ENCODE measurements around the gene DNAJB11.
"Not testable (repeated sequence)": the region's sequence is repeated elsewhere in the genome, so short reads cannot be mapped to it uniquely, and the experiment has no call there.

DNAJB11 gene

DNA sequence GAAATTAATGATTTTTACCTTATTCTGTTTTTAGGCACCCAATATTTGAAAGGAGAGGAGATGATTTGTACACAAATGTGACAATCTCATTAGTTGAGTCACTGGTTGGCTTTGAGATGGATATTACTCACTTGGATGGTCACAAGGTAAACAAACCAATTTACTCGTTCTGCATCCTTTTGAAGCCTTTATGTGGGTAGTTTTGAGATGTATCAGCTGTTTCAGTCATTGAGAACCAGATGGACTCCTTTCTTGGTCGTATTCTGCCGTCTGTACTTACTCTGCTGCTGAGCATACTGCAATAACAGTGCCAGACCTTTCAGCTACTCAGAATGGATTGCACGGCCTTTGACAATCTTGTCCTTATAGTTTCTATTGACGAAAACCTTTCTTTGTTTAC is 13.3 kb downstream of the DNAJB11 start:
- no peak for TF ChIP-seq PPARA (CRISPR knock-in tag; IDR thresholded peaks at IDR 0.05; ENCODE audit: borderline replicate concordance)
- TF ChIP-seq, protein P1, sequence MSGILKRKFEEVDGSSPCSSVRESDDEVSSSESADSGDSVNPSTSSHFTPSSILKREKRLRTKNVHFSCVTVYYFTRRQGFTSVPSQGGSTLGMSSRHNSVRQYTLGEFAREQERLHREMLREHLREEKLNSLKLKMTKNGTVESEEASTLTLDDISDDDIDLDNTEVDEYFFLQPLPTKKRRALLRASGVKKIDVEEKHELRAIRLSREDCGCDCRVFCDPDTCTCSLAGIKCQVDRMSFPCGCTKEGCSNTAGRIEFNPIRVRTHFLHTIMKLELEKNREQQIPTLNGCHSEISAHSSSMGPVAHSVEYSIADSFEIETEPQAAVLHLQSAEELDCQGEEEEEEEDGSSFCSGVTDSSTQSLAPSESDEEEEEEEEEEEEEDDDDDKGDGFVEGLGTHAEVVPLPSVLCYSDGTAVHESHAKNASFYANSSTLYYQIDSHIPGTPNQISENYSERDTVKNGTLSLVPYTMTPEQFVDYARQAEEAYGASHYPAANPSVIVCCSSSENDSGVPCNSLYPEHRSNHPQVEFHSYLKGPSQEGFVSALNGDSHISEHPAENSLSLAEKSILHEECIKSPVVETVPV (CRISPR knock-in tag; IDR thresholded peaks at IDR 0.05), result no peak
- no peak for ATAC-seq

DNA sequence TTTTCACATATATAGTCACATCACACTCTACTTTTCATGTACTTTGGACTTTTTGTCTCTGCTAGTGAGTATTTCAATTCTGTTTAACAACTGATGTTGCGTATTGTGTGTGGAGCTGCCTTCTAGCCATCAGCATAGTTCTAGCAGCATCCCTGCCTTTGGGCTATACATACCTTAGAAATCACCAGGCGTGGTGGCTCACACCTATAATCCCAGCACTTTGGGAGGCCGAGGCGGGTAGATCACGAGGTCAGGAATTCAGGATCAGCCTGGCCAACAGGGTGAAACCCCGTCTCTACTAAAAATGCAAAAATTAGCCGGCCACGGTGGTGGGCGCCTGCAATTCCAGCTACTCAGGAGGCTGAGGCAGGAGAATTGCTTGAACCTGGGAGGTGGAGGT is 15.7 kb downstream of the DNAJB11 start:
- ATAC-seq, result not testable (repeated sequence)

DNA sequence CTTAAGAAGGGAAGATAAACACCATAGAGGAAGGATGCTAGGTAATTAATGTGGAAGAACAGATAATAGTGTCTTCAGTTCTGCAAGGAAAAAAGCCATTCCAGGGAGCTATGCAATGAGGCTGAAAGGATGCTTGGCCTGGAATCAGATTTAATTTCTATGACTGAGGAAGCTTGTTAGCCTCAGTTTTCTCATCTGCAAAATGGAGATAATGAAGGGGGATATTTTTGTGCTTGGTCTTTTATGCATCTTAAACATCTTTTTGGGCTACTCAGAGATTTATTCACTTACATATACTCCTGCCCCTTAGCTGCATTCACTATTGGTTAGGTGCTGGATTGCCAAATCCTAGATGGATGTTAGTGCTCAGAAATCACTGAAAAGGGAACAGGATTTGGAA is 16.7 kb downstream of the DNAJB11 start:
- ATAC-seq, result no peak
- TF ChIP-seq TCF4 (CRISPR knock-in tag; IDR thresholded peaks at IDR 0.05; ENCODE audit: borderline replicate concordance) (no peak), ESRRG (CRISPR knock-in tag; IDR thresholded peaks at IDR 0.05) (no peak), ZNF565 (CRISPR knock-in tag; conservative IDR thresholded peaks at IDR 0.05; ENCODE audit: low read depth) (no peak), OSR1 (CRISPR knock-in tag; IDR thresholded peaks at IDR 0.05) (no peak), ZNF70 (CRISPR knock-in tag; IDR thresholded peaks at IDR 0.05) (no peak), RARB (CRISPR knock-in tag; IDR thresholded peaks at IDR 0.05) (no peak), ARNTL (CRISPR knock-in tag; IDR thresholded peaks at IDR 0.05; ENCODE audit: borderline replicate concordance, low read depth) (no peak), ZC3H10 (CRISPR knock-in tag; IDR thresholded peaks at IDR 0.05) (no peak), ZFP30 (CRISPR knock-in tag; IDR thresholded peaks at IDR 0.05) (no peak), ISL1 (CRISPR knock-in tag; IDR thresholded peaks at IDR 0.05) (no peak), PPARA (CRISPR knock-in tag; IDR thresholded peaks at IDR 0.05; ENCODE audit: borderline replicate concordance) (no peak)
- TF ChIP-seq, protein P1 (CRISPR knock-in tag; IDR thresholded peaks at IDR 0.05), result no peak

DNA sequence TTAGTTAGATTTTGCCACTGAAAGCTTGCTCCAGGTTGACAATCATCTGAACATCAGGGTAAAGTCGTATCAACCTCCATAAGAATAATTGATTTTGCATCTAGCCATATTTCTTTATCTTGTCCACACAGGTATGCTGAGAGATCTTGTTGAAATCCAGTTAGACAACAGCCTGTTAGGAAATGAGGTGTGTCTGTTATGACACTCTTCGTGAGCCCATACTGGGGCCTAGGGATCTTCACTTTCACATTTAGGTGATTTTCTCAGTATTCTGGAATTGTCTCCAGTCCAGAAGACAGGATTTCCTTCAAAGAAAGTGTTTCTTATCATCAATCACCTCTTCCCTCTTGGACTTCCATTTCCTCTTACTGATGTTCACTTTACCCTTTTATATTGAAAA is 18.1 kb downstream of the DNAJB11 start:
- TF ChIP-seq PPARA (CRISPR knock-in tag; IDR thresholded peaks at IDR 0.05; ENCODE audit: borderline replicate concordance) (no peak), ZC3H10 (CRISPR knock-in tag; IDR thresholded peaks at IDR 0.05) (no peak), TOX (CRISPR knock-in tag; IDR thresholded peaks at IDR 0.05; ENCODE audit: borderline replicate concordance) (no peak), RARB (CRISPR knock-in tag; IDR thresholded peaks at IDR 0.05) (no peak), ARNTL (CRISPR knock-in tag; IDR thresholded peaks at IDR 0.05; ENCODE audit: borderline replicate concordance, low read depth) (no peak), ESRRG (CRISPR knock-in tag; IDR thresholded peaks at IDR 0.05) (no peak), ZNF70 (CRISPR knock-in tag; IDR thresholded peaks at IDR 0.05) (no peak)
- TF ChIP-seq, protein P2, sequence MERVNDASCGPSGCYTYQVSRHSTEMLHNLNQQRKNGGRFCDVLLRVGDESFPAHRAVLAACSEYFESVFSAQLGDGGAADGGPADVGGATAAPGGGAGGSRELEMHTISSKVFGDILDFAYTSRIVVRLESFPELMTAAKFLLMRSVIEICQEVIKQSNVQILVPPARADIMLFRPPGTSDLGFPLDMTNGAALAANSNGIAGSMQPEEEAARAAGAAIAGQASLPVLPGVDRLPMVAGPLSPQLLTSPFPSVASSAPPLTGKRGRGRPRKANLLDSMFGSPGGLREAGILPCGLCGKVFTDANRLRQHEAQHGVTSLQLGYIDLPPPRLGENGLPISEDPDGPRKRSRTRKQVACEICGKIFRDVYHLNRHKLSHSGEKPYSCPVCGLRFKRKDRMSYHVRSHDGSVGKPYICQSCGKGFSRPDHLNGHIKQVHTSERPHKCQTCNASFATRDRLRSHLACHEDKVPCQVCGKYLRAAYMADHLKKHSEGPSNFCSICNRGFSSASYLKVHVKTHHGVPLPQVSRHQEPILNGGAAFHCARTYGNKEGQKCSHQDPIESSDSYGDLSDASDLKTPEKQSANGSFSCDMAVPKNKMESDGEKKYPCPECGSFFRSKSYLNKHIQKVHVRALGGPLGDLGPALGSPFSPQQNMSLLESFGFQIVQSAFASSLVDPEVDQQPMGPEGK (CRISPR knock-in tag; IDR thresholded peaks at IDR 0.05; ENCODE audit: borderline replicate concordance), result no peak
- no peak for ATAC-seq

DNA sequence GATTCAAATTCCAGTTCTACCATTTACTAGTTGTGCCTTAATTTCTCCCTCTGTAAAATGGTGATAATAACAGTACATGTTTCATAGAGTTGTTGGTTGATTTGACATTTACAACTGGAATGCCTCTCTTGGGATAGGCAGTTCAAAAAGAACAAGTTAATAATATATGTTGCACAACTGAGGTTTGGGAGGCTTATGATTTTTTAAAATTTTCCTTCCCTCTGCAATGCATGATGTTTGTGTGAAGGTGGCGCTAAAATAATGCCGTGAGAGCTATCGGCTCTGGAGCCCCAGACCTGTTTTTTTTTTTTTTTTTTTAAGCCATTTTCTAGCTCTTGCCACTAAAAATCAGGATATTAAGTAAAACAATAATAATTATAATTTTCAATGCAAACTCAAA is 18.6 kb downstream of the DNAJB11 start:
- TF ChIP-seq PPARA (CRISPR knock-in tag; IDR thresholded peaks at IDR 0.05; ENCODE audit: borderline replicate concordance) (no peak), ZNF70 (CRISPR knock-in tag; IDR thresholded peaks at IDR 0.05) (no peak)
- no peak for ATAC-seq

DNA sequence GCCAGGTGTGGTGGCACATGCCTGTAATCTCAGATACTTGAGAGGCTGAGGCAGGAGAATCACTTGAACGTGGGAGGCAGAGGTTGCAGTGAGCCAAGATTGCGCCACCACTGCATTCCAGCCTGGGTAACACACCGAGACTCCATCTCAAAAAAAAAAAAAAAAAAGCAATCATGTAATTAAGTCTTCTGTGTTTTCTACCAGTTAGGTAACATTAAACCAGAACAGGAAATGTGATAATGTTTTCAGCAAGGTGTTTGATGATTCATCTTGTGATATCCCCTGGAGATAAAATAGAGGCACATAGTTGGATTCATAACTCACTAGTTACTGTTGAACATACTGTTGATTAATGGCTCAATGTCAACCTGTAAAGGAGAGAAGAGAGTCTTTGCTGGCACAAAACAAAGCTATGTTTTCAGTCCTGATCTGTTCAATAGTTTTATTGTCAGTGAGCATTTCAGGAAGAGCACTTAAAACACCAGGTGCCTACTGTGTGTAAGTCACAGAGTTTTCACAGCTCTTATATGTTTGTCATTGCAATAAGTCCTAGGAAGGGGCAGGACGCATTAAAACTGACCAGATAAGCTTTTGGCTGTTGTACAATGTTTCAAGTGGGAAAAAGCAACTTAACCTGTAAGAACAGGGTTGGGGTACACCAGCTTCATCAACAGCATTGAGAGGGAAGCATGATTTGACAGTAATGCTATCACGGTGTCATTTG is 19.5 kb downstream of the DNAJB11 start:
- no peak for ATAC-seq
- 0 out of 2 replicates have a peak, but pooled peaks have one; percentile 11 for TF ChIP-seq ISL1 (CRISPR knock-in tag; IDR thresholded peaks at IDR 0.05)
- TF ChIP-seq, protein P2 (CRISPR knock-in tag; IDR thresholded peaks at IDR 0.05; ENCODE audit: borderline replicate concordance), result no peak

Data from SK-N-SH treated with all-trans-retinoic acid at 6 μM for 48 hours (cell line).